ENCODE data around the gene KRT7.
"Not testable (repeated sequence)": the region's sequence is repeated elsewhere in the genome, so short reads cannot be mapped to it uniquely, and the experiment has no call there.

KRT7 gene

DNA sequence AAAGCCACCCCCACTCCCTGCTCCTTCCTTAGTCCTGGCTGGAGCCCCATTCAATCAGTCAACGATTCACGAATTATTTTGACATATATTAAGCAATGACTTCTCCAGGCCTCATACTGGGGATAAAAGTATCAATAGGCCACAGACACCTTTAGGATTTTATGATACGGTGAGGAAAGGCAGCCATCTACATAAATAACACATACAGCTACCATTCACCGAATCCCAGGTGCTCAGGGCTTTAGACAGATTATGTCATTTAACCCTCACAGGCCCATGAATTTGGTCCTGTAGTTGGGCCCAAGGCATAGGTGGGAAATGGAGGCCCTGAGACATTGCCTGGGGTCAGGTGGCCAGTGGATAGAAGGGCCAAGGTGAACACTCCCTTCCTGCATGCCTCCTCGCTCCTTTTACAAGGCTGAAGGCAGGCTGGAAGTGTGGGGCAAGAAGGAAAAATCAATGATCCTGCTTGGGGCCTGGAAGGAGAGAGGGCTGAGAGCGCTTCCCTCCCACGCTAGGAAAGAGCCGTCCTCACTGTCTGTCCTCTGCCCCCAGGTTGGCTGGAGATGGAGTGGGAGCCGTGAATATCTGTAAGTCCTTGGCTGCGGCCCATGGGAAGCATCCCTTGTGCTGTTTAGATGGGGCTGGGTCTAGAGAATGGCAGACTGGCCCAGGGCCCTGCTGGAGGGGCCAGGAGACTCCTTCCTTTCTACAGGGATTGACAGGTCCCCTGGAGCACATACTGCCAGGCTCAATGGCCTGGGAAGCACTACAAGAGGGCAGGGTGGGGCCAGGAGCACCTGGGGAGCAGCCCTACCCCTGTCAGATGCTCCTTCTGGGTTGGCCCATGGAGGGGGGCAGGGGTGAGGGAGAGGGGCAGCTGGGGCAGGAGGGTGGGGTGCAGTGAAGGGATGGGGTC is 14.8 kb downstream of the KRT7 start:
- H3K4me3 ChIP-seq (ENCODE audit: low read length in 2 of 2), result no peak overlapping the region
- H3K9ac ChIP-seq (ENCODE audit: low read length in 2 of 2), result no peak overlapping the region
- peaks cover 43% of the 10 kb centered on the region for H3K4me1 ChIP-seq (ENCODE audit: control insufficient read depth, insufficient read depth, low read length)
- peaks cover 0 to 2% of the 10 kb centered on the region in 2 donors for H3K27me3 ChIP-seq (ENCODE audit: control insufficient read depth in 1 of 2, insufficient read depth in 2 of 2, low read length in 2 of 2)
- H3K27ac ChIP-seq (ENCODE audit: low read length), result peak overlapping the region; percentile 24
- H3K36me3 ChIP-seq (ENCODE audit: control insufficient read depth in 2 of 2, insufficient read depth in 2 of 2, low read length in 2 of 2), result no peaks in the 10 kb centered on the region
- H3K9me3 ChIP-seq (ENCODE audit: control insufficient read depth in 2 of 2, low read length in 2 of 2), result no peaks in the 10 kb centered on the region

DNA sequence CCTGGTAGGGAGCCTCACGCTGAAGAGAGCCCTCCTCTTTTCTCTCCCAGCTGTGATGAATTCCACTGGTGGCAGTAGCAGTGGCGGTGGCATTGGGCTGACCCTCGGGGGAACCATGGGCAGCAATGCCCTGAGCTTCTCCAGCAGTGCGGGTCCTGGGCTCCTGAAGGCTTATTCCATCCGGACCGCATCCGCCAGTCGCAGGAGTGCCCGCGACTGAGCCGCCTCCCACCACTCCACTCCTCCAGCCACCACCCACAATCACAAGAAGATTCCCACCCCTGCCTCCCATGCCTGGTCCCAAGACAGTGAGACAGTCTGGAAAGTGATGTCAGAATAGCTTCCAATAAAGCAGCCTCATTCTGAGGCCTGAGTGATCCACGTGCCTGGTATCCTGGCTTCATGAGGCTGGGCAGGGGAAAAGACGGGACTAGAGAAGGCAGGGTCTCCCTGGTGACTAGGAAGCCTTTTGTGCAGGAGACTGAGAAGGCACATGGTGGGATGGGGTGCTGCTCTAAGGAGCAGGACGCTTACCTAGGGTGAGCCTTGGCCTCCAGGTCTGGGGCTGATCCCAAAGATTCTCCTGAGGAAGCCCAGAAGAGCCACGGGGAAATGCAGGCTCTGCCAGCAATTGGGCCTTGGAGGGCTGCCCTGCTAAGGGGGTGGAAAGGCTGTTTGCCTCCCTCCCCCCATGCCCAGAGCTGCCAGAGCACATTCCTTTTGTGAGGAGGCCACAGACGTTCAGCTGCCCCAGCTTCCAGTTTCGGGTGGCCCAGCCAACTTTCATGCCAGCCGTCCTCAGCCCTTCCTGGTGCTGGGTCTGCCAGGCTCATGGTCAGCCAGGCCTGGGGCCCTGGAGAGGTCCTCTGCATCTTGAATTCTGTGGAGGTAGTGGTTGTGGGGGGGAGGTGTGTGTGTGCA is 15.8 kb downstream of the KRT7 start:
- Histone ChIP-seq H3K4me1 (ENCODE audit: control insufficient read depth, insufficient read depth, low read length) (peaks cover 35% of the 10 kb centered on the region), H3K9me3 (ENCODE audit: control insufficient read depth in 2 of 2, low read length in 2 of 2) (no peaks in the 10 kb centered on the region), H3K27ac (ENCODE audit: low read length) (peak overlapping the region; percentile 66), H3K4me3 (ENCODE audit: low read length in 2 of 2) (peak overlapping the region in 1 of 2 donors; percentile 22), H3K27me3 (ENCODE audit: control insufficient read depth in 1 of 2, insufficient read depth in 2 of 2, low read length in 2 of 2) (peaks cover 0 to 2% of the 10 kb centered on the region in 2 donors), H3K36me3 (ENCODE audit: control insufficient read depth in 2 of 2, insufficient read depth in 2 of 2, low read length in 2 of 2) (no peaks in the 10 kb centered on the region), H3K9ac (ENCODE audit: low read length in 2 of 2) (peak overlapping the region; percentile 22 to 29)

DNA sequence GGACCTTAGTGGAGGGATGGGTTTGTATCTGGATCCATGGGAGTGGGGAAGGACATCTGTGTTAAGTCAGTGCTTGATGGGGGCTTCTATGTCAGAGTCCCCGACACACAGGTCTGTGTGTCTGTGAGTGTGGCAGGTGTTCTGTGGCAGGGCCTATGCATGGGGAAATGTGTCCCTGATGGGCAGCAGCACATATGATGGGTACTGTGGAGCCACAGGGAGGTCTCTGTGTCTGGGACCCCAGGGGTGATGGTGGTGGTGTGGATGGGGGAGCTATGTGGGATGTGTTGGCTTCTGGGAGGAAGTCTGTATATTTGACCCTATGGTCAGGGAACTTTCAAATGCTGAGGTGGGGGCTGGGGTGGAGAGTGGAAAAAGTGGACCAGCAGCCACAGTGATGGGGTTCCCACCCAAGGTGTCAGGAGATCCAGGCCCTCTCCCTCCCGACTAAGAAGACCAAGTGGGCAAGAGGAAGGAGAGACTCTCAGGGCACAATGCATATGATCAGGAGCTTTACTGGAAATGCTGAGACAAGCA is 16.5 kb downstream of the KRT7 start:
- Histone ChIP-seq H3K27me3 (ENCODE audit: control insufficient read depth in 1 of 2, insufficient read depth in 2 of 2, low read length in 2 of 2) (peaks cover 0 to 2% of the 10 kb centered on the region in 2 donors), H3K9ac (ENCODE audit: low read length in 2 of 2) (peak overlapping the region in 1 of 2 donors; percentile 29), H3K4me3 (ENCODE audit: low read length in 2 of 2) (no peak overlapping the region), H3K9me3 (ENCODE audit: control insufficient read depth in 2 of 2, low read length in 2 of 2) (no peaks in the 10 kb centered on the region), H3K4me1 (ENCODE audit: control insufficient read depth, insufficient read depth, low read length) (peaks cover 28% of the 10 kb centered on the region), H3K27ac (ENCODE audit: low read length) (peak overlapping the region; percentile 66), H3K36me3 (ENCODE audit: control insufficient read depth in 2 of 2, insufficient read depth in 2 of 2, low read length in 2 of 2) (no peaks in the 10 kb centered on the region)

DNA sequence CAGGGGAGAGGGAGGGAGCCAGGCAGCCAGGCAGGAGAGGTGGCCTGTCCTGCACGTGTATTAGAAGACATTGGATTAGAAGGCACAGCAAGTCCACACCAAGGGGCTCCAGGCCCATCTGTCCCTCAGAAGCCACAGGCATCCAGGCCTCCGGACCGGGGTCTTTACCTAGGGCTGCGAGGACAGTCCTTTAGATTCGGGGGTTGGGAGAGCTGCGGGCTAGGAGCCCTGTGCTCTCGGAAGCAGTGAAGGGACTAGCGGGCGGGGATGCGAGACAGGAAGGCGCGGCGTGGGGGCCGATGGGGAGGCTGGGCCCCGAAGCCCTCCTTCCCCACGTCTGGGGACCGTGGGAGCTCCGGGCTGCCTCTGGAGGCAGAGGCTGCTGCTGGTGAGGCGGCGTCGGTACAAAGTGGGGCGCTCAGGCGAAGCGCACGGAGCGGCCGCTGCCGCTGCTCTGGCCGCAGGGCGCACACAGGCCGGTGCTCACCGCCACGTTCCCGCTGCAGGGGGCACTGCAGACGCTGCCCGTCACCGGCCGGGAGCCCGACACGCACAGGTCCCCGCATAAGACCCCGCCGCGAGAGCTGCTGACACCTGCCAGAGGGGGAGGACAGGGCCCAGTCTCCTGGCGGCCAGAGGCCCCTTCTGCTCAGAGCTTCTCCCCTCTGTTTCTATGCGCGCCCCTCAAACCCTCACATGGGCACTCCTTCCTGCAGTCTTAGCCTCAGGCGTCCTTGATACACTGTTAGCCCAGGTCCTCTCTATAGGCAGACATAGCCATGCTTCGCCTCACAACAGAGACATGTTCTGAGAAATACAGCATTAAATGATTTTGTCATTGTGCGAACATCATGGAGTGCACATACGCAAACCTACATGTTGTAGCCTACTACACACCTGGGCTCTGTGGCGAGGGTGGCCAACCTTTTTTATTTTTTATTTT is 17.3 kb downstream of the KRT7 start:
- Histone ChIP-seq H3K4me1 (ENCODE audit: control insufficient read depth, insufficient read depth, low read length) (peaks cover 26% of the 10 kb centered on the region), H3K9me3 (ENCODE audit: control insufficient read depth in 2 of 2, low read length in 2 of 2) (no peaks in the 10 kb centered on the region), H3K4me3 (ENCODE audit: low read length in 2 of 2) (no peak overlapping the region), H3K36me3 (ENCODE audit: control insufficient read depth in 2 of 2, insufficient read depth in 2 of 2, low read length in 2 of 2) (no peaks in the 10 kb centered on the region), H3K27ac (ENCODE audit: low read length) (no peak overlapping the region), H3K9ac (ENCODE audit: low read length in 2 of 2) (no peak overlapping the region), H3K27me3 (ENCODE audit: control insufficient read depth in 1 of 2, insufficient read depth in 2 of 2, low read length in 2 of 2) (peaks cover 0 to 8% of the 10 kb centered on the region in 2 donors)

DNA sequence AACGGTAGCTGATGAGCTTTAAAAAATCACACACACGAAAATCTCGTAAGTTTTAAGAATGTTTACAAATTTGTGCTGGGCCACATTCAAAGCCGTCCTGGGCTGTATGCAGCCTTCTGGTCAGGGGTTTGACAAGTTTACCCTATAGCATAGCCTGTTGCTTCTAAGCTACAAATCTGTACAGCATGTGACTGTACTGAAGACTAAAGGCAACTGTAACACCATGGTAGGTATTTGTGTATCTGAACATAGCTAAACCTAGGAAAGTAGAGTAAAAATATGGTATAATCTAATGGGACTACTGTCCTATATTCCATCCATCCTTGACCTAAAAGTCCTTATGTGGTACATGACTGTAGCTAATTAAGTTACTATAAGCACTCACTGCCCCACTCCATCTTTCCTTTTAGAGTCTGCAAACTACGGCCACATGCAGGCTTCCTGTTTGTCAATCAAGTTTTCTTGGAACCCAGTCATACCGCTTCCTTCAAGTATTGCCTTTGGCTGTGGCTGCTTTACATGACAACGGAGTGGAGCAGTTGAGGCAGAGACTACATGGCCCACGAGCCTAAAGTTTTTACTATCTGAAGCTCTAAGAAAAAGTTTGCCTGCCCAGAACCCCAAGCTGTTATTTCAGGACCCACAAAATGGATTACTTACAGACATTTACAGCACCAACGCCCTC is 18.5 kb downstream of the KRT7 start:
- no peaks in the 10 kb centered on the region for H3K9me3 ChIP-seq (ENCODE audit: control insufficient read depth in 2 of 2, low read length in 2 of 2)
- H3K27ac ChIP-seq (ENCODE audit: low read length), result no peak overlapping the region
- no peaks in the 10 kb centered on the region for H3K36me3 ChIP-seq (ENCODE audit: control insufficient read depth in 2 of 2, insufficient read depth in 2 of 2, low read length in 2 of 2)
- H3K4me3 ChIP-seq (ENCODE audit: low read length in 2 of 2), result no peak overlapping the region
- peaks cover 7 to 13% of the 10 kb centered on the region in 2 donors for H3K27me3 ChIP-seq (ENCODE audit: control insufficient read depth in 1 of 2, insufficient read depth in 2 of 2, low read length in 2 of 2)
- H3K4me1 ChIP-seq (ENCODE audit: control insufficient read depth, insufficient read depth, low read length), result peaks cover 25% of the 10 kb centered on the region
- H3K9ac ChIP-seq (ENCODE audit: low read length in 2 of 2), result no peak overlapping the region

DNA sequence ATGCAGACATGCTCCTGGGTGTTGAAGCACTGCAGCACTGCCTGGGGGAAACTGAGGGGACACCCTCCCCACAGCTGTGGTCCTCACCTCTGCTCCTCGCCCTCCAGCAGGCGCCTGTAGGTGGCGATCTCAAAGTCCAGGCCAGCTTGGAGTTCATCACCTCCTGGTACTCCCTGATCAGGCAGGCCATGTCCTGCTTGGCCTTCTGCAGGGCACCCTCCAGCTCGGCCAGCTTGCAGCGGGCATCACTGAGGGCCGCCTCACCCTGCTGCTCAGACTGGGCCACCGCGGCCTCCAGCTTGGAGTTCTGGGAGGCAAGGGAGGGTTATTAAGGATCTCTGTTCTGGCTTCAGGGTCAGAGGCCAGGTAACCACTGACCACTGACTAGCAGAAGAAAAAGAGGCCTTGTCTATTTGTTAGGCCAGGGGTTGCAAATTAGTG is 19.2 kb downstream of the KRT7 start:
- not testable (repeated sequence) for H3K27ac ChIP-seq (ENCODE audit: low read length); H3K9me3 ChIP-seq (ENCODE audit: control insufficient read depth in 2 of 2, low read length in 2 of 2); H3K4me3 ChIP-seq (ENCODE audit: low read length in 2 of 2); H3K9ac ChIP-seq (ENCODE audit: low read length in 2 of 2); H3K36me3 ChIP-seq (ENCODE audit: control insufficient read depth in 2 of 2, insufficient read depth in 2 of 2, low read length in 2 of 2)
- Histone ChIP-seq H3K4me1 (ENCODE audit: control insufficient read depth, insufficient read depth, low read length) (peaks cover 20% of the 10 kb centered on the region), H3K27me3 (ENCODE audit: control insufficient read depth in 1 of 2, insufficient read depth in 2 of 2, low read length in 2 of 2) (peaks cover 11 to 19% of the 10 kb centered on the region in 2 donors)

DNA sequence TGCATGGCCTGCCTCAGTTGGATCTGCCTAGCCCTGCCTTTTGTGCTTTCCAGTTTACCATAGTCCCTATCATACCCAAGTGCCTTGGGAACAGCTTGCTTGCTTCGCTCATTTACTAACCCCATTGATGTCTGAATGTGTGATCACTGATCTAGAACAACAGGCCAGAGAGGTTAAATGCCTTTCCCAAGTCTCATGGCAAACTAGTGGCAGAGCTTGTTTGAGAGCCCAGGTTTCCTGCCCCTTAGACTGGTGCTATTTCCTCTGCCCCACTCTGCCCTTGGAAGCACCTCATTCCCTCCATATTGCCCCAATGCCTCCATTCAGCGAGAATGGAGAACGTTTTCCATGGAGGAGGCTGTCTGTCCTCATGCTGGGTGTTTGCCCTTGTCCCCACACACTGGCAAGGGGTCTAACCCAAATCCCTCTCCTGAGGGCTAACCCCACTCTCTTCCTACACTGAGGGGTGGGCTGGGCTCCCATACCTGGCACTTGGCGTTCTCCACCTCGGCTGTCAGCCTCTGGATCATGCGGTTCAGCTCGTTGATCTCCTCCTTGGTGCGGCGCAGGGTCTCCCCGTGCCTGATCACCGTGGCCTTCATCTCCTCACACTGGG is 19.8 kb downstream of the KRT7 start:
- Histone ChIP-seq H3K27ac (ENCODE audit: low read length) (no peak overlapping the region), H3K4me3 (ENCODE audit: low read length in 2 of 2) (no peak overlapping the region), H3K9ac (ENCODE audit: low read length in 2 of 2) (no peak overlapping the region), H3K9me3 (ENCODE audit: control insufficient read depth in 2 of 2, low read length in 2 of 2) (no peaks in the 10 kb centered on the region), H3K4me1 (ENCODE audit: control insufficient read depth, insufficient read depth, low read length) (peaks cover 18% of the 10 kb centered on the region), H3K36me3 (ENCODE audit: control insufficient read depth in 2 of 2, insufficient read depth in 2 of 2, low read length in 2 of 2) (no peaks in the 10 kb centered on the region), H3K27me3 (ENCODE audit: control insufficient read depth in 1 of 2, insufficient read depth in 2 of 2, low read length in 2 of 2) (peaks cover 17 to 21% of the 10 kb centered on the region in 2 donors)

DNA sequence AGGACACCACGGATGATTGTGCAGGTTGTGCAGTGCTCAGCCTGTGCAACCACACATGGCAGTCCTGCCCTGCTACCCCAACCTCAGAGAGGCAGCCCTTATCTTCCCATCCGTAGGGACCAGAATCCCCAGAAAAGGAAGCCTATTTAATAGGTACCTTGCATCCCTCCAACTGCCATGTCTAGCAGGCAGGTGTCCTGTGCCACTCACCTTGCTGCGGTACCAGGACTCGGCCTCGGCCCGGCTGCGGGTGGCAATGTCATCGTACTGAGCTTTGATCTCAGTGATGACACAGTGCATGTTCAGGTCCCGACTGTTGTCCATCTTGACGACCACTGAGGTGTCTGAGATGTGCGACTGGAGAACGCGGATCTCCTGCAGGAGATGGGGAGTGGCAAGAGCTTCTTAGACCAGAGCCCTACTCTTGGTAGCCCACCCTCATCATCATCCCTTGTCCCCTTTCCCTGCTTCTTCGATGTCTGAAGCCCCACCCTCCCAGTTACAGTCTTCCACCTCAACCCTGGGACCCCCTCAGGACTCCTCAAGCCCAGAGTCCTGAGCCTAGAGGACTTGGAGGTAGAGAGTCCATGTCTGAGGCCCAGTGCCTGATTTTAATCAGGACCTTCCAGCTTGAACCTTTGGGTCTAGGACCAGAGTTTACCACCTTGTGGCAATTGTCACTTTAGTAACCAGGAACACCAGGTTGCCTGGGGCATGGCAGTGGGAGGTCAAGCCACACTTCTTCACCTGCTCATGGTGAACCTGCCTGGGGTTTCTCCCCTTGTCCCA is 20.5 kb downstream of the KRT7 start:
- Histone ChIP-seq H3K9ac (ENCODE audit: low read length in 2 of 2) (no peak overlapping the region), H3K36me3 (ENCODE audit: control insufficient read depth in 2 of 2, insufficient read depth in 2 of 2, low read length in 2 of 2) (no peaks in the 10 kb centered on the region), H3K4me3 (ENCODE audit: low read length in 2 of 2) (no peak overlapping the region), H3K27me3 (ENCODE audit: control insufficient read depth in 1 of 2, insufficient read depth in 2 of 2, low read length in 2 of 2) (peaks cover 22 to 25% of the 10 kb centered on the region in 2 donors), H3K4me1 (ENCODE audit: control insufficient read depth, insufficient read depth, low read length) (peaks cover 14% of the 10 kb centered on the region), H3K9me3 (ENCODE audit: control insufficient read depth in 2 of 2, low read length in 2 of 2) (no peaks in the 10 kb centered on the region), H3K27ac (ENCODE audit: low read length) (no peak overlapping the region)

All from stomach smooth muscle (tissue), 2 donors.